HG02884 (cell line): ENCODE data around the gene TTC21A.
"Not testable (repeated sequence)": the region's sequence is repeated elsewhere in the genome, so short reads cannot be mapped to it uniquely, and the experiment has no call there.

Experiments used
- ATAC-seq: cut with Tn5 transposase; IDR thresholded peaks from one replicate; pipeline ENCODE4 v1.9.1; 2021; ENCODE audit warnings: mild to moderate bottlenecking, moderate library complexity; ENCODE audit not compliant: unreplicated experiment

Gene TTC21A

GRCh38 chr3:39107388-39108199, at the start of gene TTC21A, which contains the start of gene GORASP1:
TSS of gene TTC21A (plus strand) at chr3:39107680. CDS start at chr3:39107838, 158 bp downstream.
TSS of gene GORASP1 (minus strand) at chr3:39107627. CDS start at chr3:39107541, 86 bp downstream.
- ATAC-seq, result peak; percentile 56

GRCh38 chr3:39061228-39061627, 46.3 kb upstream of the TTC21A start:
- ATAC-seq, result not testable (repeated sequence)

GRCh38 chr3:39062180-39062579, 45.3 kb upstream of the TTC21A start:
- ATAC-seq, result no peak

GRCh38 chr3:39063143-39063542, 44.3 kb upstream of the TTC21A start:
- ATAC-seq, result no peak

- ATAC-seq, result no peak
Observed at GRCh38 chr3:39064646-39065045, 42.8 kb upstream of the TTC21A start.

GRCh38 chr3:39065197-39065596, 42.3 kb upstream of the TTC21A start:
- peak; percentile 100 for ATAC-seq

- ATAC-seq, result no peak
Observed at GRCh38 chr3:39067286-39067685, 40.2 kb upstream of the TTC21A start.

- no peak for ATAC-seq
Observed at GRCh38 chr3:39068556-39068955, 38.9 kb upstream of the TTC21A start.

- no peak for ATAC-seq
Observed at GRCh38 chr3:39075910-39076309, 31.6 kb upstream of the TTC21A start.

- ATAC-seq, result no peak
Observed at GRCh38 chr3:39079530-39079929, 27.9 kb upstream of the TTC21A start.

- no peak for ATAC-seq
Observed at GRCh38 chr3:39080026-39080425, 27.5 kb upstream of the TTC21A start.

GRCh38 chr3:39082666-39083313, 24.7 kb upstream of the TTC21A start:
- ATAC-seq, result no peak

- no peak for ATAC-seq
Observed at GRCh38 chr3:39086144-39086543, 21.3 kb upstream of the TTC21A start.

- ATAC-seq, result no peak
Observed at GRCh38 chr3:39088456-39088855, 19.0 kb upstream of the TTC21A start.

GRCh38 chr3:39088889-39089288, 18.6 kb upstream of the TTC21A start:
- no peak for ATAC-seq

- no peak for ATAC-seq
Observed at GRCh38 chr3:39090922-39091321, 16.6 kb upstream of the TTC21A start.

GRCh38 chr3:39094851-39095677, 12.4 kb upstream of the TTC21A start:
- ATAC-seq, result no peak

GRCh38 chr3:39095778-39096177, 11.7 kb upstream of the TTC21A start:
- ATAC-seq, result no peak

GRCh38 chr3:39096775-39097174, 10.7 kb upstream of the TTC21A start:
- ATAC-seq, result no peak

GRCh38 chr3:39097716-39098472, 9.6 kb upstream of the TTC21A start:
- no peak for ATAC-seq
